Fibroblast of lung (primary cell): ENCODE measurements around the gene OSBP2. TPM values are rescaled to one million over a fixed set of nuclear protein-coding genes. Genes with fewer than 3 reads are reported as not detected.

Source experiments
- DNase-seq, 2 donors: peaks; one replicate each; pipeline versions ENCODE4 v3.0.0 to v3.0.0-alpha.2; 2010; ENCODE audit warnings: low read depth in 2 of 2
- H2AFZ ChIP-seq: 2 replicates; pipeline ENCODE4 v1.5.1; 2012; ENCODE audit warnings: low read length, control low read depth, inconsistent platforms
- H3K27ac ChIP-seq: 2 replicates; pipeline ENCODE4 v1.5.1; 2011; ENCODE audit warnings: low read length, control low read depth; ENCODE audit not compliant: insufficient read depth
- H3K27me3 ChIP-seq: 2 replicates; pipeline ENCODE4 v1.5.1; 2011; ENCODE audit warnings: mild to moderate bottlenecking, low read length; ENCODE audit not compliant: control insufficient read depth, insufficient read depth
- H3K36me3 ChIP-seq: 2 replicates; pipeline ENCODE4 v1.5.1; 2011; ENCODE audit warnings: low read length; ENCODE audit not compliant: control insufficient read depth, insufficient read depth
- H3K4me1 ChIP-seq: 2 replicates; pipeline ENCODE4 v1.5.1; 2011; ENCODE audit warnings: low read length; ENCODE audit not compliant: control insufficient read depth, insufficient read depth; ENCODE audit errors: extremely low read depth
- H3K4me2 ChIP-seq: 2 replicates; pipeline ENCODE4 v1.5.1; 2011; ENCODE audit warnings: low read length, control low read depth; ENCODE audit not compliant: insufficient read depth; ENCODE audit errors: extremely low read depth
- H3K4me3 ChIP-seq, 4 experiments: fragments of 200-600 bp in 1 of 4; sonication (generic) in 1 of 4; replicated peaks in 1 of 4; 2 replicates each; pipeline ENCODE4 v1.5.1; 2011 to 2016; ENCODE audit warnings: low read length in 4 of 4, low read depth in 3 of 4, mild to moderate bottlenecking in 3 of 4, control low read depth in 2 of 4, inconsistent platforms in 1 of 4, mixed read lengths in 1 of 4; ENCODE audit not compliant: insufficient read depth in 1 of 4; ENCODE audit errors: control extremely low read depth in 1 of 4
- H3K79me2 ChIP-seq: 2 replicates; pipeline ENCODE4 v1.5.1; 2012; ENCODE audit warnings: mild to moderate bottlenecking, low read length, inconsistent platforms; ENCODE audit not compliant: control insufficient read depth, insufficient read depth
- H3K9ac ChIP-seq: 2 replicates; pipeline ENCODE4 v1.5.1; 2011; ENCODE audit warnings: mild to moderate bottlenecking, low read length, control low read depth; ENCODE audit not compliant: insufficient read depth
- H3K9me3 ChIP-seq: 2 replicates; pipeline ENCODE4 v1.5.1; 2012; ENCODE audit warnings: low read depth, low read length; ENCODE audit not compliant: control insufficient read depth, insufficient read depth
- H4K20me1 ChIP-seq: 2 replicates; pipeline ENCODE4 v1.5.1; 2011; ENCODE audit warnings: low read length; ENCODE audit not compliant: control insufficient read depth, insufficient read depth; ENCODE audit errors: extremely low read depth
- CTCF ChIP-seq, 2 donors: IDR thresholded peaks in 1 of 2; conservative IDR thresholded peaks in 1 of 2; 1 replicate in 1 of 2; 2 replicates in 1 of 2; pipeline ENCODE4 v1.5.1; 2011 to 2012; ENCODE audit warnings: low read length in 2 of 2, control low read depth in 1 of 2, inconsistent platforms in 1 of 2, low read depth in 1 of 2, mild to moderate bottlenecking in 1 of 2
- EZH2 ChIP-seq: IDR thresholded peaks from 2 replicates; pipeline ENCODE4 v1.5.1; 2012; ENCODE audit warnings: low read length, control low read depth, mild to moderate bottlenecking; ENCODE audit errors: missing control alignments
- polyA plus RNA-seq, 2 donors: library from polyadenylated mRNA; depleted of rRNA in 1 of 2; stranded (reverse) in 1 of 2; unstranded in 1 of 2; fragments of >200 nt; gene quantifications; 2 replicates each; pipeline ENCODE4 v1.2.1, GENCODE V29; 2011 to 2012; ENCODE audit warnings: missing spikeins in 1 of 2
- total RNA-seq: library from RNA; depleted of rRNA; stranded (reverse); fragments of >200 nt; gene quantifications from 2 replicates; pipeline ENCODE4 v1.2.1, GENCODE V29; 2014

Gene OSBP2
- total and polyA plus RNA-seq, 2 donors (not counting 1 experiment from before 2014, with no cell fraction given), result 0.40 to 3.8 TPM

DNA sequence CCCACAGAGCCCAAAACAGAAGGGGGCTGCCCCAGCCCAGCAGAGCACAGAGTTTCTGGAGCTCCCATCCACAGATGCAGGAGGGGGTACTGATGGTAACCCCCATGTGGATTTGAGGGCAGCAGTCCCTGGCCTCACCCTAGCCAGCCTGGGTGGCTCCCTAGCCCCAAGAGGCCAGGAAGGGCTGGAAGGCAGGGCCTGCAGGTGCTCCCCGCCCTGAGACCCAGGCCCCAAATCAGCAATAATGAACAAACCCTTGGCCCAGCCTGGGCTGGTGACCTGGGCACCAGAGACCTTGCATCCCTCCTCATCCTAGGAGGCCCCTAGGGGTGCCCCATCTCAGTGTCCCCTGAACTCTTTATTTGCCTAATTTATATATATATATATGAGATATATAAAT, 212.3 kb downstream of the OSBP2 start:
- no peaks in the 10 kb centered on the region for H3K9me3 ChIP-seq
- no peak overlapping the region for H3K4me3 ChIP-seq
- H3K9ac ChIP-seq, result no peak overlapping the region
- H3K4me2 ChIP-seq, result no peak overlapping the region
- H3K27ac ChIP-seq, result no peak overlapping the region
- no peaks in the 10 kb centered on the region for H3K4me1 ChIP-seq
- no peak for DNase-seq
- no peak for TF ChIP-seq CTCF (conservative IDR thresholded peaks at IDR 0.05 in 1 of 2, IDR thresholded peaks at IDR 0.05 in 1 of 2; ENCODE audit: low read depth in 1 of 2, low read length in 2 of 2)
- TF ChIP-seq EZH2, result no peak
- H3K36me3 ChIP-seq, result no peaks in the 10 kb centered on the region
- H4K20me1 ChIP-seq, result no peaks in the 10 kb centered on the region
- no peak overlapping the region for H2AFZ ChIP-seq
- H3K27me3 ChIP-seq, result no peaks in the 10 kb centered on the region
- H3K79me2 ChIP-seq, result no peaks in the 10 kb centered on the region

GRCh38 chr22:30908051-30908461, 213.4 kb downstream of the OSBP2 start:
- TF ChIP-seq CTCF (conservative IDR thresholded peaks at IDR 0.05 in 1 of 2, IDR thresholded peaks at IDR 0.05 in 1 of 2; ENCODE audit: low read depth in 1 of 2, low read length in 2 of 2), result no peak
- TF ChIP-seq EZH2, result no peak
- no peak for DNase-seq
- H2AFZ ChIP-seq, result no peak overlapping the region

DNA sequence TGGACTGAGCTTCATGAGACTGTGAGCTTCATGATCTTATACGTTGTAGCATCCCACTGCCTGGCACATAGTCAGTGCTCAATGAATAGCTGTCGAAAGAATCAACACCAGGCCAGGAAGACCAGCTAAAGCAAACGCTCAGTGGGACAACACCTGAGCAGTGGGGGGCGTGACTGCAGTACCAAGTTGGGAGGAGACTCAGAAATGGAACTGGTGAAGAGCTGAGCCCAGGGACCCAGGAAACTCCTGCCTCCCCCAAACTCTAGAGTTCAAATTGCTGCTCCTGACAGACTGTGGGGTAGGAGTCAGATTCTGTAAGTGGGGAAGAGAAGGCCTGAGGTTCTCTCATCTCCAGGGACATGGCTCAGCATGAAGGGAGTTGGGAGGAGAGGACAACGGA, 214.6 kb downstream of the OSBP2 start:
- DNase-seq, result no peak

More at GRCh38 chr22:30908051-30908461, 213.4 kb downstream of the OSBP2 start:
- Histone ChIP-seq H3K4me1 (no peaks in the 10 kb centered on the region), H3K4me2 (no peak overlapping the region), H3K27me3 (no peaks in the 10 kb centered on the region), H3K9me3 (no peaks in the 10 kb centered on the region), H3K4me3 (no peak overlapping the region), H4K20me1 (no peaks in the 10 kb centered on the region), H3K9ac (no peak overlapping the region), H3K79me2 (no peaks in the 10 kb centered on the region), H3K27ac (no peak overlapping the region), H3K36me3 (no peaks in the 10 kb centered on the region)

More for the DNA sequence above, 214.6 kb downstream of the OSBP2 start:
- H3K4me3 ChIP-seq, result no peak overlapping the region
- no peak overlapping the region for H2AFZ ChIP-seq
- no peak overlapping the region for H3K27ac ChIP-seq
- no peaks in the 10 kb centered on the region for H3K79me2 ChIP-seq
- H3K9ac ChIP-seq, result no peak overlapping the region
- H3K9me3 ChIP-seq, result no peaks in the 10 kb centered on the region
- TF ChIP-seq EZH2 (no peak), CTCF (conservative IDR thresholded peaks at IDR 0.05 in 1 of 2, IDR thresholded peaks at IDR 0.05 in 1 of 2; ENCODE audit: low read depth in 1 of 2, low read length in 2 of 2) (no peak)
- no peaks in the 10 kb centered on the region for H3K36me3 ChIP-seq
- H3K4me1 ChIP-seq, result no peaks in the 10 kb centered on the region
- H3K27me3 ChIP-seq, result no peaks in the 10 kb centered on the region
- no peak overlapping the region for H3K4me2 ChIP-seq
- no peaks in the 10 kb centered on the region for H4K20me1 ChIP-seq
